HUDEP-2 (cell line): ENCODE measurements around the gene SHC2.
"Not testable (repeated sequence)": the region's sequence is repeated elsewhere in the genome, so short reads cannot be mapped to it uniquely, and the experiment has no call there.

Experiments used
- DNase-seq, 76 experiments: peaks; one replicate each; lab custom pipeline; 2025; ENCODE audit not compliant: unreplicated experiment in 76 of 76; lab: John Stamatoyannopoulos, UW

Gene SHC2

GRCh38 chr19:408902-409515 is 51.8 kb downstream of the SHC2 start, which contains the start of gene C2CD4C:
Gene C2CD4C, minus strand, starts transcription at chr19:409147. Its CDS starts 786 bp downstream, at chr19:408361.
- DNase-seq: peak in 4 of 76 experiments; percentile 2 to 37 (median 12)

- DNase-seq: no peak
Observed at GRCh38 chr19:408441-408901, 52.4 kb downstream of the SHC2 start.

GRCh38 chr19:407511-408440 is 53.1 kb downstream of the SHC2 start:
- no peak for DNase-seq

- DNase-seq: no peak
Observed at GRCh38 chr19:406971-407510, 53.8 kb downstream of the SHC2 start.

GRCh38 chr19:406135-406781 is 54.6 kb downstream of the SHC2 start:
- DNase-seq: no peak

- DNase-seq: no peak
Observed at GRCh38 chr19:405121-405965, 55.5 kb downstream of the SHC2 start.

GRCh38 chr19:403221-404027 is 57.4 kb downstream of the SHC2 start:
- no peak for DNase-seq

- DNase-seq: no peak
Observed at GRCh38 chr19:402786-403185, 58.0 kb downstream of the SHC2 start.

- DNase-seq: no peak
Observed at GRCh38 chr19:401866-402511, 58.8 kb downstream of the SHC2 start.

GRCh38 chr19:400976-401865 is 59.6 kb downstream of the SHC2 start:
- DNase-seq: no peak

GRCh38 chr19:399370-399769 is 61.5 kb downstream of the SHC2 start:
- no peak for DNase-seq

- no peak for DNase-seq
Observed at GRCh38 chr19:398719-399118, 62.1 kb downstream of the SHC2 start.

GRCh38 chr19:397941-398706 is 62.7 kb downstream of the SHC2 start:
- DNase-seq: no peak

- no peak for DNase-seq
Observed at GRCh38 chr19:397321-397720, 63.5 kb downstream of the SHC2 start.

GRCh38 chr19:395467-395866 is 65.4 kb downstream of the SHC2 start:
- DNase-seq: no peak

GRCh38 chr19:394857-395256 is 66.0 kb downstream of the SHC2 start:
- DNase-seq: not testable (repeated sequence)

GRCh38 chr19:393560-393959 is 67.3 kb downstream of the SHC2 start:
- not testable (repeated sequence) for DNase-seq
